ENCODE data around the gene CNN2. TPM values are rescaled to one million over a fixed set of nuclear protein-coding genes. Genes with fewer than 3 reads are reported as not detected.

CNN2 gene
- total and polyA plus RNA-seq, 9 of the 15 experiments (the other 6 are each of a cell fraction or from before 2014, with no cell fraction given), result 12.1 to 174 (median 52.7) TPM

GRCh38 chr19:1020868-1021425 is 5.5 kb upstream of the CNN2 start, which contains the start of gene TMEM259 (continued):
- TF ChIP-seq, protein P1, sequence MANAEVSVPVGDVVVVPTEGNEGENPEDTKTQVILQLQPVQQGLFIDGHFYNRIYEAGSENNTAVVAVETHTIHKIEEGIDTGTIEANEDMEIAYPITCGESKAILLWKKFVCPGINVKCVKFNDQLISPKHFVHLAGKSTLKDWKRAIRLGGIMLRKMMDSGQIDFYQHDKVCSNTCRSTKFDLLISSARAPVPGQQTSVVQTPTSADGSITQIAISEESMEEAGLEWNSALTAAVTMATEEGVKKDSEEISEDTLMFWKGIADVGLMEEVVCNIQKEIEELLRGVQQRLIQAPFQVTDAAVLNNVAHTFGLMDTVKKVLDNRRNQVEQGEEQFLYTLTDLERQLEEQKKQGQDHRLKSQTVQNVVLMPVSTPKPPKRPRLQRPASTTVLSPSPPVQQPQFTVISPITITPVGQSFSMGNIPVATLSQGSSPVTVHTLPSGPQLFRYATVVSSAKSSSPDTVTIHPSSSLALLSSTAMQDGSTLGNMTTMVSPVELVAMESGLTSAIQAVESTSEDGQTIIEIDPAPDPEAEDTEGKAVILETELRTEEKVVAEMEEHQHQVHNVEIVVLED (CRISPR knock-in tag; IDR thresholded peaks at IDR 0.05), result peak; percentile 74
- TF ChIP-seq SMAD2 (IDR thresholded peaks at IDR 0.05; ENCODE audit: low read depth, low read length) (no peak), ZNF280B (CRISPR knock-in tag; IDR thresholded peaks at IDR 0.05) (no peak), NCOA4 (IDR thresholded peaks at IDR 0.05; ENCODE audit: partially characterized antibody) (no peak), E2F1 (CRISPR knock-in tag; IDR thresholded peaks at IDR 0.05) (no peak), ATF7 (IDR thresholded peaks at IDR 0.05) (no peak), HNRNPLL (IDR thresholded peaks at IDR 0.05; ENCODE audit: low read depth, low read length, poor library complexity, severe bottlenecking) (peak; percentile 77), ZNF146 (CRISPR knock-in tag; IDR thresholded peaks at IDR 0.05; ENCODE audit: unreplicated experiment) (no peak), ZMIZ1 (IDR thresholded peaks at IDR 0.05; ENCODE audit: low read depth in 2 of 2, low read length in 2 of 2) (no peak), ZNF3 (CRISPR knock-in tag; IDR thresholded peaks at IDR 0.05) (no peak), ERF (CRISPR knock-in tag; IDR thresholded peaks at IDR 0.05) (no peak), PHF21A (IDR thresholded peaks at IDR 0.05; ENCODE audit: borderline replicate concordance, low read depth) (no peak), EP300 (IDR thresholded peaks at IDR 0.05; ENCODE audit: low read length) (no peak), U2AF2 (optimal IDR thresholded peaks at IDR 0.05; ENCODE audit: low read depth, low read length) (no peak)
- TF ChIP-seq, protein P2, sequence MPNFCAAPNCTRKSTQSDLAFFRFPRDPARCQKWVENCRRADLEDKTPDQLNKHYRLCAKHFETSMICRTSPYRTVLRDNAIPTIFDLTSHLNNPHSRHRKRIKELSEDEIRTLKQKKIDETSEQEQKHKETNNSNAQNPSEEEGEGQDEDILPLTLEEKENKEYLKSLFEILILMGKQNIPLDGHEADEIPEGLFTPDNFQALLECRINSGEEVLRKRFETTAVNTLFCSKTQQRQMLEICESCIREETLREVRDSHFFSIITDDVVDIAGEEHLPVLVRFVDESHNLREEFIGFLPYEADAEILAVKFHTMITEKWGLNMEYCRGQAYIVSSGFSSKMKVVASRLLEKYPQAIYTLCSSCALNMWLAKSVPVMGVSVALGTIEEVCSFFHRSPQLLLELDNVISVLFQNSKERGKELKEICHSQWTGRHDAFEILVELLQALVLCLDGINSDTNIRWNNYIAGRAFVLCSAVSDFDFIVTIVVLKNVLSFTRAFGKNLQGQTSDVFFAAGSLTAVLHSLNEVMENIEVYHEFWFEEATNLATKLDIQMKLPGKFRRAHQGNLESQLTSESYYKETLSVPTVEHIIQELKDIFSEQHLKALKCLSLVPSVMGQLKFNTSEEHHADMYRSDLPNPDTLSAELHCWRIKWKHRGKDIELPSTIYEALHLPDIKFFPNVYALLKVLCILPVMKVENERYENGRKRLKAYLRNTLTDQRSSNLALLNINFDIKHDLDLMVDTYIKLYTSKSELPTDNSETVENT (CRISPR knock-in tag; IDR thresholded peaks at IDR 0.05), result peak; percentile 98
